PFSK-1 (cell line): ENCODE results near the gene BCAS1.

ENCODE experiments used
- FOXP2 ChIP-seq: optimal IDR thresholded peaks from 2 replicates; pipeline ENCODE3; 2011; ENCODE audit warnings: borderline replicate concordance, control low read depth, inconsistent platforms; ENCODE audit not compliant: insufficient read depth; ENCODE audit errors: extremely low read length, extremely low read depth
- POLR2AphosphoS5 ChIP-seq: IDR thresholded peaks from 2 replicates; pipeline ENCODE4 v1.6.1; 2012; ENCODE audit warnings: low read depth, mild to moderate bottlenecking, control low read depth, low read length, moderate library complexity
- REST ChIP-seq, 2 experiments: IDR thresholded peaks; 2 replicates each; pipeline versions ENCODE4 v1.6.1 to v1.8.0; 2011 to 2012; ENCODE audit warnings: low read depth in 2 of 2, low read length in 2 of 2, control low read depth in 1 of 2, inconsistent platforms in 1 of 2, mild to moderate bottlenecking in 1 of 2, moderate library complexity in 1 of 2; ENCODE audit not compliant: insufficient read depth in 1 of 2
- SIN3A ChIP-seq: IDR thresholded peaks from 2 replicates; pipeline ENCODE4 v1.6.1; 2012; ENCODE audit warnings: mild to moderate bottlenecking, low read length, moderate library complexity, borderline replicate concordance; ENCODE audit not compliant: insufficient read depth
- TAF1 ChIP-seq: IDR thresholded peaks from 2 replicates; pipeline ENCODE4 v1.6.1; 2012; ENCODE audit warnings: low read length, control low read depth, borderline replicate concordance; ENCODE audit not compliant: insufficient read depth

Gene BCAS1

GRCh38 chr20:54054516-54054915 lies 15.9 kb downstream of the BCAS1 start:
- TF ChIP-seq REST (IDR thresholded peaks at IDR 0.05; ENCODE audit: insufficient read depth in 1 of 2, low read depth in 2 of 2, low read length in 2 of 2) = no peak
- TF ChIP-seq SIN3A = no peak
- no peak for TF ChIP-seq FOXP2
- TF ChIP-seq POLR2AphosphoS5 = no peak
- TF ChIP-seq TAF1 = no peak

GRCh38 chr20:54051068-54051467 lies 19.3 kb downstream of the BCAS1 start:
- no peak for TF ChIP-seq POLR2AphosphoS5
- no peak for TF ChIP-seq REST (IDR thresholded peaks at IDR 0.05; ENCODE audit: insufficient read depth in 1 of 2, low read depth in 2 of 2, low read length in 2 of 2)
- TF ChIP-seq SIN3A = no peak
- TF ChIP-seq FOXP2 = no peak
- TF ChIP-seq TAF1 = no peak

- TF ChIP-seq FOXP2 (no peak), POLR2AphosphoS5 (no peak), TAF1 (no peak), SIN3A (no peak), REST (IDR thresholded peaks at IDR 0.05; ENCODE audit: insufficient read depth in 1 of 2, low read depth in 2 of 2, low read length in 2 of 2) (no peak)
Observed at GRCh38 chr20:54048891-54049545, 21.4 kb downstream of the BCAS1 start.

- no peak for TF ChIP-seq REST (IDR thresholded peaks at IDR 0.05; ENCODE audit: insufficient read depth in 1 of 2, low read depth in 2 of 2, low read length in 2 of 2)
- TF ChIP-seq TAF1 = no peak
- no peak for TF ChIP-seq POLR2AphosphoS5
- no peak for TF ChIP-seq FOXP2
- no peak for TF ChIP-seq SIN3A
Observed at GRCh38 chr20:54048481-54048880, 21.9 kb downstream of the BCAS1 start.

GRCh38 chr20:54047720-54048119 lies 22.7 kb downstream of the BCAS1 start:
- TF ChIP-seq FOXP2 (no peak), TAF1 (no peak), POLR2AphosphoS5 (no peak), REST (IDR thresholded peaks at IDR 0.05; ENCODE audit: insufficient read depth in 1 of 2, low read depth in 2 of 2, low read length in 2 of 2) (no peak), SIN3A (no peak)
